DOHH2 (cell line): Measurements from ENCODE around the gene PAX2.

ENCODE experiments used
- H3F3A ChIP-seq: fragments of 200-600 bp; sonication (generic), shearing (Covaris generic); 2 replicates; pipeline ENCODE4 v1.6.0; 2016; ENCODE audit warnings: antibody characterized with exemption, mild to moderate bottlenecking; ENCODE audit not compliant: control insufficient read depth, insufficient read depth
- H3K27ac ChIP-seq: fragments of 200-600 bp; sonication (generic); 2 replicates; pipeline ENCODE4 v1.5.1; 2014; ENCODE audit warnings: low read depth, mild to moderate bottlenecking, low read length, moderate library complexity
- H3K27me3 ChIP-seq: fragments of 200-600 bp; sonication (generic); 2 replicates; pipeline ENCODE4 v1.6.1; 2014; ENCODE audit warnings: mild to moderate bottlenecking, low read length, mixed read lengths; ENCODE audit not compliant: control insufficient read depth
- H3K36me3 ChIP-seq: fragments of 200-600 bp; sonication (generic); 2 replicates; pipeline ENCODE4 v1.6.1; 2014; ENCODE audit warnings: mild to moderate bottlenecking, low read length, moderate library complexity, mixed read lengths; ENCODE audit not compliant: control insufficient read depth
- H3K4me1 ChIP-seq: fragments of 200-600 bp; sonication (generic); 2 replicates; pipeline ENCODE4 v1.6.1; 2014; ENCODE audit warnings: mild to moderate bottlenecking, low read length, mixed read lengths; ENCODE audit not compliant: control insufficient read depth
- H3K4me2 ChIP-seq: fragments of 200-600 bp; sonication (generic); 2 replicates; pipeline ENCODE4 v1.6.0; 2014; ENCODE audit warnings: mild to moderate bottlenecking, low read length, moderate library complexity
- H3K4me3 ChIP-seq: fragments of 200-600 bp; sonication (generic); 2 replicates; pipeline ENCODE4 v1.5.1; 2014; ENCODE audit warnings: mild to moderate bottlenecking, low read length, mixed read lengths
- H3K79me2 ChIP-seq: fragments of 200-600 bp; sonication (generic); 2 replicates; pipeline ENCODE4 v1.6.1; 2014; ENCODE audit warnings: mild to moderate bottlenecking, low read length, mixed read lengths; ENCODE audit not compliant: control insufficient read depth
- H3K9me2 ChIP-seq: fragments of 200-600 bp; sonication (generic); replicated peaks from 2 replicates; pipeline ENCODE4 v1.6.1; 2014; ENCODE audit warnings: mild to moderate bottlenecking, low read length, mixed read lengths; ENCODE audit not compliant: control insufficient read depth
- H3K9me3 ChIP-seq: fragments of 200-600 bp; sonication (generic); 2 replicates; pipeline ENCODE4 v1.6.1; 2014; ENCODE audit warnings: antibody characterized with exemption, low read length, mixed read lengths; ENCODE audit not compliant: control insufficient read depth, insufficient read depth
- H4K20me1 ChIP-seq: fragments of 200-600 bp; sonication (generic); 2 replicates; pipeline ENCODE4 v1.6.0; 2014; ENCODE audit warnings: low read depth, mild to moderate bottlenecking, antibody characterized with exemption, low read length, moderate library complexity; ENCODE audit not compliant: control insufficient read depth, insufficient read depth
- CTCF ChIP-seq: fragments of 200-600 bp; sonication (generic); IDR thresholded peaks from one replicate; pipeline ENCODE4 v1.5.1; 2014; ENCODE audit warnings: antibody characterized with exemption, mild to moderate bottlenecking, low read depth, low read length; ENCODE audit not compliant: poor library complexity, severe bottlenecking
- EZH2phosphoT487 ChIP-seq: fragments of 200-600 bp; sonication (generic); IDR thresholded peaks from 2 replicates; pipeline ENCODE4 v1.6.1; 2017; ENCODE audit warnings: borderline replicate concordance, mild to moderate bottlenecking, antibody characterized with exemption, low read length, moderate library complexity, mixed read lengths

PAX2 gene

GRCh38 chr10:100776671-100777070 lies 31.3 kb downstream of the PAX2 start:
- no peak for TF ChIP-seq CTCF
- TF ChIP-seq EZH2phosphoT487, result no peak
- Histone ChIP-seq H3K36me3 (no peaks in the 10 kb centered on the region), H4K20me1 (no peaks in the 10 kb centered on the region), H3K4me2 (no peak overlapping the region), H3K9me3 (no peaks in the 10 kb centered on the region), H3K27me3 (peaks cover 47% of the 10 kb centered on the region), H3K27ac (no peak overlapping the region), H3K4me1 (no peaks in the 10 kb centered on the region), H3F3A (no peaks in the 10 kb centered on the region), H3K79me2 (no peaks in the 10 kb centered on the region), H3K4me3 (no peak overlapping the region), H3K9me2 (no peaks in the 10 kb centered on the region)

GRCh38 chr10:100779329-100779728 lies 33.9 kb downstream of the PAX2 start:
- H3K36me3 ChIP-seq, result no peaks in the 10 kb centered on the region
- H3K9me3 ChIP-seq, result no peaks in the 10 kb centered on the region
- no peak overlapping the region for H3K4me3 ChIP-seq
- TF ChIP-seq CTCF (no peak), EZH2phosphoT487 (no peak)
- H3K27me3 ChIP-seq, result peaks cover 40% of the 10 kb centered on the region
- H3K9me2 ChIP-seq, result no peaks in the 10 kb centered on the region
- no peaks in the 10 kb centered on the region for H3K4me1 ChIP-seq
- H3F3A ChIP-seq, result no peaks in the 10 kb centered on the region
- H4K20me1 ChIP-seq, result no peaks in the 10 kb centered on the region
- no peaks in the 10 kb centered on the region for H3K79me2 ChIP-seq
- no peak overlapping the region for H3K4me2 ChIP-seq
- no peak overlapping the region for H3K27ac ChIP-seq

GRCh38 chr10:100780324-100780723 lies 34.9 kb downstream of the PAX2 start:
- no peak overlapping the region for H3K4me2 ChIP-seq
- H3K27ac ChIP-seq, result no peak overlapping the region
- H3K36me3 ChIP-seq, result no peaks in the 10 kb centered on the region
- H3K9me3 ChIP-seq, result no peaks in the 10 kb centered on the region
- no peak overlapping the region for H3K4me3 ChIP-seq
- H3K79me2 ChIP-seq, result no peaks in the 10 kb centered on the region
- H3K9me2 ChIP-seq, result no peaks in the 10 kb centered on the region
- TF ChIP-seq EZH2phosphoT487 (no peak), CTCF (no peak)
- no peaks in the 10 kb centered on the region for H4K20me1 ChIP-seq
- peaks cover 33% of the 10 kb centered on the region for H3K27me3 ChIP-seq
- no peaks in the 10 kb centered on the region for H3F3A ChIP-seq
- H3K4me1 ChIP-seq, result no peaks in the 10 kb centered on the region
